Astrocyte of the cerebellum (primary cell): ENCODE results near the gene TRMT5.

Experiments used
- DNase-seq: peaks from one replicate; pipeline ENCODE4 v3.0.0-alpha.2; 2011; ENCODE audit warnings: low read depth
- H3K4me3 ChIP-seq: 2 replicates; pipeline ENCODE4 v1.5.1; 2011; ENCODE audit warnings: mild to moderate bottlenecking, low read depth, low read length, moderate library complexity
- CTCF ChIP-seq: IDR thresholded peaks from 2 replicates; pipeline ENCODE4 v1.5.1; 2012; ENCODE audit warnings: low read length, low read depth, moderate library complexity, mild to moderate bottlenecking; ENCODE audit errors: missing control alignments
- in situ Hi-C: cut with HindIII; loops from 2 replicates; pipeline ENCODE4 v1.10.0; 2017; ENCODE audit warnings: low sequenced_read_pairs

The TRMT5 gene

GRCh38 chr14:60980811-60981632 is at the start of gene TRMT5, which contains the start of gene SLC38A6:
TRMT5 (minus strand) TSS chr14:60981079; CDS start chr14:60980973, 106 bp downstream.
SLC38A6 (plus strand) TSS chr14:60981245; CDS start chr14:60981278, 33 bp downstream.
- peak within 1 kb of the TSS; percentile 86 for H3K4me3 ChIP-seq
- DNase-seq: peak; percentile 91
- no peak for TF ChIP-seq CTCF
- in situ Hi-C loops: no loop called here

DNA sequence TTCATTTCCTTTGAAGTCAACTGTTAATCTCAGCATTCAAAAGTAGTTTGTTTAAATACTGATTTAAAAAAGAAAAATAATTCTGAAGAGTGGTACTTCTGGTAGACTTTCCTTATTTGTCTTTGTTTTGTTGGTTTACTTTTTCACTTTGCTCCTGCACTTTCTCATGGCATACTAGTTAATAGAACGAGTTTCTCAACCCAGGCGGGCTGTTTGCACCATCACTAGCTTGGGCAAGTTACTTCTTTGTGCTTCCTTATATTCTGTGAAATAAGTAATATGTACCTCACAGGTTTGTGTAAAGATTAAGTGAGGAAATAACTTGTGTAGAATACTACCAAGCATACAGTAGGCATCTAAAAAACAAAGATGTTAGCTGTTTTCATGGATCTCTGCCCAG is 45.6 kb upstream of the TRMT5 start:
- H3K4me3 ChIP-seq: no peak overlapping the region
- DNase-seq: no peak
- in situ Hi-C loops: loop anchor here (10.0 kb wide), 2 partner anchors 208 to 382 kb away; partner anchors contain the start of gene SIX1
- no peak for TF ChIP-seq CTCF

- H3K4me3 ChIP-seq: no peak overlapping the region
- in situ Hi-C loops: loop anchor here (10.0 kb wide), 2 partner anchors 209 to 381 kb away; partner anchors contain the start of gene SIX1
- peak; percentile 88 for TF ChIP-seq CTCF
- DNase-seq: peak; percentile 69
These were observed 44.7 kb upstream of the TRMT5 start for GRCh38 chr14:61025251-61026223.

GRCh38 chr14:61019537-61019936 is 38.7 kb upstream of the TRMT5 start:
- no peak for DNase-seq
- in situ Hi-C loops: no loop called here
- TF ChIP-seq CTCF: no peak

GRCh38 chr14:61003571-61003970 is 22.7 kb upstream of the TRMT5 start:
- no peak for TF ChIP-seq CTCF
- in situ Hi-C loops: no loop called here
- no peak overlapping the region for H3K4me3 ChIP-seq
- DNase-seq: no peak

More at GRCh38 chr14:61019537-61019936, 38.7 kb upstream of the TRMT5 start:
- no peak overlapping the region for H3K4me3 ChIP-seq

- DNase-seq: no peak
- no peak for TF ChIP-seq CTCF
- in situ Hi-C loops: no loop called here
- no peak overlapping the region for H3K4me3 ChIP-seq
These were observed 18.7 kb upstream of the TRMT5 start for GRCh38 chr14:60999536-60999935.
